GM12878 (cell line): ENCODE measurements around the gene SIAH2. TPM values are rescaled to one million over a fixed set of nuclear protein-coding genes. Genes with fewer than 3 reads are reported as not detected.

ENCODE experiments used
- ASH2L ChIP-seq: fragments of 300-600, 200-600 bp; sonication (generic); IDR thresholded peaks from 2 replicates; pipeline ENCODE4 v1.6.1; 2017; ENCODE audit warnings: low read depth, mild to moderate bottlenecking, borderline replicate concordance
- BACH1 ChIP-seq: fragments of 450-650 bp; IDR thresholded peaks from 2 replicates; pipeline ENCODE4 v1.6.1; 2017; ENCODE audit warnings: mild to moderate bottlenecking, borderline replicate concordance
- CREB1 ChIP-seq: IDR thresholded peaks from 2 replicates; pipeline ENCODE4 v1.6.1; 2012; ENCODE audit warnings: low read depth, mild to moderate bottlenecking, inconsistent platforms
- GATAD2B ChIP-seq: fragments of 450-650 bp; conservative IDR thresholded peaks from 2 replicates; pipeline ENCODE4 v1.6.1; 2017; ENCODE audit warnings: low read depth, mild to moderate bottlenecking, moderate library complexity
- NR2F1 ChIP-seq: fragments of 450-650 bp; conservative IDR thresholded peaks from 2 replicates; pipeline ENCODE4 v1.6.1; 2017; ENCODE audit warnings: mild to moderate bottlenecking
- NRF1 ChIP-seq: conservative IDR thresholded peaks from 2 replicates; pipeline ENCODE4 v1.6.1; 2011; ENCODE audit warnings: mild to moderate bottlenecking, low read depth, low read length, improper control_type of control experiment
- PAX5 ChIP-seq: IDR thresholded peaks from 2 replicates; pipeline ENCODE4 v1.6.1; 2011; ENCODE audit warnings: low read depth, low read length, borderline replicate concordance
- PAX8 ChIP-seq: fragments of 450-650 bp; IDR thresholded peaks from 2 replicates; pipeline ENCODE4 v1.6.1; 2017; ENCODE audit warnings: mild to moderate bottlenecking, moderate library complexity
- RUNX3 ChIP-seq: IDR thresholded peaks from 2 replicates; pipeline ENCODE4 v1.6.1; 2012; ENCODE audit warnings: low read length, inconsistent platforms
- SP1 ChIP-seq: IDR thresholded peaks from one replicate; pipeline ENCODE4 v1.6.1; 2011; ENCODE audit warnings: low read depth, low read length
- YY1 ChIP-seq: IDR thresholded peaks from 2 replicates; pipeline ENCODE4 v1.6.1; 2011; ENCODE audit warnings: low read depth, mild to moderate bottlenecking, low read length
- polyA plus RNA-seq, 11 experiments: library from polyadenylated mRNA; depleted of rRNA in 4 of 11; unstranded in 6 of 11; stranded (reverse) in 5 of 11; fragments of >200 nt; fragmentation: Nextera tagmentation in 4 of 11; fragmentation: Illumina TruSeq in 1 of 11; extraction: Ambion mirVana in 4 of 11; extraction: Trizol in 1 of 11; gene quantifications; 1 replicate in 1 of 11; 2 replicates in 10 of 11; pipeline versions ENCODE4 v1.2.1 to v1.2.3, GENCODE V29; 2011 to 2016; ENCODE audit warnings: inconsistent platforms in 2 of 11, missing spikeins in 2 of 11, low read depth in 1 of 11
- total RNA-seq, 4 experiments: library from RNA; depleted of rRNA in 3 of 4; stranded (reverse); fragments of >200 nt in 3 of 4; fragmentation: Illumina TruSeq in 1 of 4; extraction: Trizol in 1 of 4; gene quantifications; 2 replicates each; pipeline versions ENCODE4 v1.2.1 to v1.2.3, GENCODE V29; 2013 to 2021
- TF ChIP-seq, protein P1 (sequence below): IDR thresholded peaks from 2 replicates; pipeline ENCODE4 v1.6.1; 2011; ENCODE audit warnings: borderline replicate concordance, low read depth, mild to moderate bottlenecking, moderate library complexity, low read length; ENCODE audit not compliant: insufficient read depth, poor library complexity, severe bottlenecking
- TF ChIP-seq, protein P2 (sequence below): fragments of 450-650 bp; IDR thresholded peaks from 2 replicates; pipeline ENCODE4 v1.6.1; 2017; ENCODE audit warnings: mild to moderate bottlenecking, moderate library complexity
- TF ChIP-seq, protein P3 (sequence below): IDR thresholded peaks from 2 replicates; pipeline ENCODE4 v1.6.1; 2011; ENCODE audit warnings: low read depth, mild to moderate bottlenecking, low read length, moderate library complexity, borderline replicate concordance; ENCODE audit errors: extremely low read depth
- TF ChIP-seq, protein P4 (sequence below), 3 experiments: IDR thresholded peaks in 2 of 3; conservative IDR thresholded peaks in 1 of 3; 2 replicates each; pipeline ENCODE4 v1.5.1; 2011; ENCODE audit warnings: low read depth in 3 of 3, low read length in 3 of 3, mild to moderate bottlenecking in 3 of 3, control low read depth in 2 of 3, moderate library complexity in 2 of 3, inconsistent platforms in 1 of 3, mixed read lengths in 1 of 3; ENCODE audit not compliant: control insufficient read depth in 2 of 3, insufficient read depth in 1 of 3; ENCODE audit errors: extremely low read depth in 1 of 3

Gene SIAH2
- total and polyA plus RNA-seq, 10 of the 15 experiments (the other 5 are each of a cell fraction or from before 2014, with no cell fraction given), result 3.3 to 51.5 (median 29.7) TPM

DNA sequence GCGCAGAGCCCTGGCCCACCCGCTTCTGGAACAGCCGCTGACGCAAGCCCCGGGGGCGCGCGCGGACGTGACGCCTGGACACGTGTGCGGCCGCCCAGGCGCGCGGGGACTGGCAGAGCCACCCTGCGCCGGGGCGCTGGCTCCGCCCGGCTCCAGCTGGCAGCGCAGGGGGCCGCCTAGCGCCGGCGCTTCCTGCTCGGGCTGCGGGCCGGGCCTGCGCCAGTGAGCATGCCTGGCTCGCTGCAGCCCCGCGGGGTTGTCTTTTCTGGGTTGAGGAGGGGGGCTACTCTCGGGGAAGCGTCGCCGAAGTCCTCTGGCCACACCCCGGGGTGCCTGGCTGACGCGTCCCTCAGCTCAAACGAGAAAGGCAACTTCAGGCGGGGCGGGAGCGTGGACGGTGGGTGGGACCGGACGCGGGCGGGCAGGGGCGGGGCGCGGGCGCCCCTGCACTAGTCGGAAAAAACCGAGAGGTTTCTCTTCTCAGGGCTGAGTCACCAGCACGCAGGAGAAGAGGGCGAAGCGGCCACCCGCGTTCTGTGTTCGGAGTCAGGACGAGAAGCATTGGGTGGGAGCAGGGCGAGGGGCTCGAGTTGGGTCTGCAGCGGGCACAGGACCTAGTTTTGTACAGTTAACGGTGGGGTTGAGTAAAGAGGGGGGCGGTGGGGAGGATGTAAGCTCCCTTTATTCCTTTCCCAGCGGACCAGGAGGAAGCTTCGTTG is at the start of gene SIAH2 (continued):
- TF ChIP-seq, protein P1, sequence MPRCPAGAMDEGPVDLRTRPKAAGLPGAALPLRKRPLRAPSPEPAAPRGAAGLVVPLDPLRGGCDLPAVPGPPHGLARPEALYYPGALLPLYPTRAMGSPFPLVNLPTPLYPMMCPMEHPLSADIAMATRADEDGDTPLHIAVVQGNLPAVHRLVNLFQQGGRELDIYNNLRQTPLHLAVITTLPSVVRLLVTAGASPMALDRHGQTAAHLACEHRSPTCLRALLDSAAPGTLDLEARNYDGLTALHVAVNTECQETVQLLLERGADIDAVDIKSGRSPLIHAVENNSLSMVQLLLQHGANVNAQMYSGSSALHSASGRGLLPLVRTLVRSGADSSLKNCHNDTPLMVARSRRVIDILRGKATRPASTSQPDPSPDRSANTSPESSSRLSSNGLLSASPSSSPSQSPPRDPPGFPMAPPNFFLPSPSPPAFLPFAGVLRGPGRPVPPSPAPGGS, result peak; percentile 90
- TF ChIP-seq PAX8, result no peak
- no peak for TF ChIP-seq SP1
- TF ChIP-seq BACH1, result peak; percentile 84
- peak; percentile 97 for TF ChIP-seq GATAD2B
- 0 out of 2 replicates have a peak, but pooled peaks have one; percentile 28 for TF ChIP-seq NRF1
- TF ChIP-seq, protein P2, sequence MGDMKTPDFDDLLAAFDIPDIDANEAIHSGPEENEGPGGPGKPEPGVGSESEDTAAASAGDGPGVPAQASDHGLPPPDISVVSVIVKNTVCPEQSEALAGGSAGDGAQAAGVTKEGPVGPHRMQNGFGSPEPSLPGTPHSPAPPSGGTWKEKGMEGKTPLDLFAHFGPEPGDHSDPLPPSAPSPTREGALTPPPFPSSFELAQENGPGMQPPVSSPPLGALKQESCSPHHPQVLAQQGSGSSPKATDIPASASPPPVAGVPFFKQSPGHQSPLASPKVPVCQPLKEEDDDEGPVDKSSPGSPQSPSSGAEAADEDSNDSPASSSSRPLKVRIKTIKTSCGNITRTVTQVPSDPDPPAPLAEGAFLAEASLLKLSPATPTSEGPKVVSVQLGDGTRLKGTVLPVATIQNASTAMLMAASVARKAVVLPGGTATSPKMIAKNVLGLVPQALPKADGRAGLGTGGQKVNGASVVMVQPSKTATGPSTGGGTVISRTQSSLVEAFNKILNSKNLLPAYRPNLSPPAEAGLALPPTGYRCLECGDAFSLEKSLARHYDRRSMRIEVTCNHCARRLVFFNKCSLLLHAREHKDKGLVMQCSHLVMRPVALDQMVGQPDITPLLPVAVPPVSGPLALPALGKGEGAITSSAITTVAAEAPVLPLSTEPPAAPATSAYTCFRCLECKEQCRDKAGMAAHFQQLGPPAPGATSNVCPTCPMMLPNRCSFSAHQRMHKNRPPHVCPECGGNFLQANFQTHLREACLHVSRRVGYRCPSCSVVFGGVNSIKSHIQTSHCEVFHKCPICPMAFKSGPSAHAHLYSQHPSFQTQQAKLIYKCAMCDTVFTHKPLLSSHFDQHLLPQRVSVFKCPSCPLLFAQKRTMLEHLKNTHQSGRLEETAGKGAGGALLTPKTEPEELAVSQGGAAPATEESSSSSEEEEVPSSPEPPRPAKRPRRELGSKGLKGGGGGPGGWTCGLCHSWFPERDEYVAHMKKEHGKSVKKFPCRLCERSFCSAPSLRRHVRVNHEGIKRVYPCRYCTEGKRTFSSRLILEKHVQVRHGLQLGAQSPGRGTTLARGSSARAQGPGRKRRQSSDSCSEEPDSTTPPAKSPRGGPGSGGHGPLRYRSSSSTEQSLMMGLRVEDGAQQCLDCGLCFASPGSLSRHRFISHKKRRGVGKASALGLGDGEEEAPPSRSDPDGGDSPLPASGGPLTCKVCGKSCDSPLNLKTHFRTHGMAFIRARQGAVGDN, result peak; percentile 87
- TF ChIP-seq, protein P3, sequence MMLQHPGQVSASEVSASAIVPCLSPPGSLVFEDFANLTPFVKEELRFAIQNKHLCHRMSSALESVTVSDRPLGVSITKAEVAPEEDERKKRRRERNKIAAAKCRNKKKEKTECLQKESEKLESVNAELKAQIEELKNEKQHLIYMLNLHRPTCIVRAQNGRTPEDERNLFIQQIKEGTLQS, result peak; percentile 27; the same call in 1 of the 2 replicates
- no peak; the same call in 1 of the 2 replicates for TF ChIP-seq PAX5
- TF ChIP-seq CREB1, result peak; percentile 86
- TF ChIP-seq ASH2L, result 0 out of 2 replicates have a peak, but pooled peaks have one; percentile 66
- TF ChIP-seq, protein P4, sequence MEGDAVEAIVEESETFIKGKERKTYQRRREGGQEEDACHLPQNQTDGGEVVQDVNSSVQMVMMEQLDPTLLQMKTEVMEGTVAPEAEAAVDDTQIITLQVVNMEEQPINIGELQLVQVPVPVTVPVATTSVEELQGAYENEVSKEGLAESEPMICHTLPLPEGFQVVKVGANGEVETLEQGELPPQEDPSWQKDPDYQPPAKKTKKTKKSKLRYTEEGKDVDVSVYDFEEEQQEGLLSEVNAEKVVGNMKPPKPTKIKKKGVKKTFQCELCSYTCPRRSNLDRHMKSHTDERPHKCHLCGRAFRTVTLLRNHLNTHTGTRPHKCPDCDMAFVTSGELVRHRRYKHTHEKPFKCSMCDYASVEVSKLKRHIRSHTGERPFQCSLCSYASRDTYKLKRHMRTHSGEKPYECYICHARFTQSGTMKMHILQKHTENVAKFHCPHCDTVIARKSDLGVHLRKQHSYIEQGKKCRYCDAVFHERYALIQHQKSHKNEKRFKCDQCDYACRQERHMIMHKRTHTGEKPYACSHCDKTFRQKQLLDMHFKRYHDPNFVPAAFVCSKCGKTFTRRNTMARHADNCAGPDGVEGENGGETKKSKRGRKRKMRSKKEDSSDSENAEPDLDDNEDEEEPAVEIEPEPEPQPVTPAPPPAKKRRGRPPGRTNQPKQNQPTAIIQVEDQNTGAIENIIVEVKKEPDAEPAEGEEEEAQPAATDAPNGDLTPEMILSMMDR (IDR thresholded peaks at IDR 0.05 in 2 of 3, conservative IDR thresholded peaks at IDR 0.05 in 1 of 3; ENCODE audit: control insufficient read depth in 2 of 3, extremely low read depth in 1 of 3, insufficient read depth in 1 of 3, low read depth in 3 of 3, low read length in 3 of 3), result no peak
- TF ChIP-seq YY1, result peak; percentile 40; the same call in 1 of the 2 replicates
- no peak; the same call in 1 of the 2 replicates for TF ChIP-seq RUNX3
- TF ChIP-seq NR2F1, result peak; percentile 40
